GM18526 (cell line): ENCODE results near the gene RRP7A.

ENCODE experiments used
- POLR2A ChIP-seq: IDR thresholded peaks from 3 replicates; pipeline ENCODE4 v1.6.1; 2011; ENCODE audit not compliant: insufficient read length; ENCODE audit errors: extremely low read depth

The RRP7A gene

DNA sequence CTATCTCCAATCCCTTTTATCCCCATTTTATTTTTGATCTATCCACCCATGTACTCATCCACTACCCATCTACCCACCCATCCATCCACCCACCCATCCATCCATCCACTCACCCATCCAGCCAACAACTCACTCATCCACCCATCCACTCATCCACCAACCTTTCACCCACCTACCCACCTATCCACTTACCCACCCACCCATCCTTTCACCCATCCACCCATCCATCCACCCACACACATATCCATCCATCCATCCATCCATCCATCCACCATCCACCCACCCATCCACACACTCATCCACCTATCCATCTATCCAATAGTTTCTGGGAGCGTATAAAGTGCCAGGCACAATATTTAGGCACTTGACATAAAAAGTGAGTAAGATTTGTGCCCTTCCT is 48.2 kb downstream of the RRP7A start:
- TF ChIP-seq POLR2A, result no peak

- no peak for TF ChIP-seq POLR2A
These were observed 49.1 kb downstream of the RRP7A start for GRCh38 chr22:42470366-42471082.

DNA sequence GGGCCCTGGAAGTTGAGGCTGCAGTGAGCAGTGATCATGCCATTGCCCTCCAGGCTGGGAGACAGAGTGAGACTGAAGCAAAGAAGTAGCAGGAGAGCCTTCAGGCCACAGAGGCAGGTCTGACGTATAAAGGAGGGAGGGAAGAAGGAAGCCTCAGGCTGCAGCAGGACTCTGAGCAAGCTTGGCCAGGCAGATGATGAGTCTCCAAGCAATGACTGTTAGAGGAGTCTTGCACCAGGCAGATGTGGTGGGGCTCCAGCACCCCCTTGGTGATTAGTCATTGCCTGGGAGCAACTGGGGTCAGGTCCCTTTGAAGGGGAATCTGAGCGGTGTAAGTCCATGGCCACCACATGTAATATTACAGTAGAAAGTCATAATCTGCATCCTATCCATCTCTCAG is 50.8 kb downstream of the RRP7A start:
- TF ChIP-seq POLR2A, result no peak

GRCh38 chr22:42462016-42462415 is 57.6 kb downstream of the RRP7A start:
- TF ChIP-seq POLR2A, result no peak

DNA sequence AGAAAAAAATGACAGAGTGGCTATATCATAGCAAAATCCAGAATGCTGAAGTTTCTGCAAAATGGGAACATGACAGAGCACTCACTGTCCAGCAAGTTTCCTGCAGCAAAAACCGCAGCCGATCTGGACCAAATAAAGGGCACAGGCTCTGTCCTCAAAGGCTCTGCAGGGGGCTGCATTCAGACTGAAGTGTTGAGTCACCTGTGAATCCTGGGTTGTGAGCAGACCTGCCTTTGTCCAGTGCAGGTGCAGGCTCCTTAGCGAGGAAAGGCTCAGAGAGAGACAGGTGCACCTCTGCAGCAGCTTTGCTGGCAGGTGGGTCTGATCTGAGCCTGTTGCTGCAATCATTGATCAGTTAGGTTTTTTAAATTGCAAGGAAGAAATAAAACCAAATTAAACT is 58.1 kb downstream of the RRP7A start:
- TF ChIP-seq POLR2A, result no peak
